IMR-90 (cell line): ENCODE measurements around the gene PPL.
"Not testable (repeated sequence)": the region's sequence is repeated elsewhere in the genome, so short reads cannot be mapped to it uniquely, and the experiment has no call there.

ENCODE experiments used
- CEBPB ChIP-seq: IDR thresholded peaks from 2 replicates; pipeline ENCODE4 v1.6.1; 2012; ENCODE audit warnings: low read depth, low read length, improper control_type of control experiment
- CHD1 ChIP-seq: IDR thresholded peaks from 2 replicates; pipeline ENCODE4 v1.6.1; 2012; ENCODE audit warnings: low read depth, low read length, improper control_type of control experiment
- FOS ChIP-seq: fragments of 150-350 bp; IDR thresholded peaks from 2 replicates; pipeline ENCODE4 v1.6.1; 2016; ENCODE audit warnings: low read depth, low read length
- MAZ ChIP-seq: IDR thresholded peaks from 2 replicates; pipeline ENCODE4 v1.6.1; 2012; ENCODE audit warnings: low read depth, mild to moderate bottlenecking, low read length, improper control_type of control experiment, moderate library complexity, borderline replicate concordance
- MXI1 ChIP-seq: IDR thresholded peaks from 2 replicates; pipeline ENCODE4 v1.6.1; 2012; ENCODE audit warnings: low read depth, mild to moderate bottlenecking, low read length, moderate library complexity, borderline replicate concordance
- NFE2L2 ChIP-seq: fragments of 150-350 bp; IDR thresholded peaks from 2 replicates; pipeline ENCODE4 v1.6.1; 2016; ENCODE audit warnings: low read depth, mild to moderate bottlenecking, low read length
- POLR2A ChIP-seq: IDR thresholded peaks from 2 replicates; pipeline ENCODE4 v1.6.1; 2012; ENCODE audit warnings: mild to moderate bottlenecking, low read depth, low read length
- RAD21 ChIP-seq: IDR thresholded peaks from 2 replicates; pipeline ENCODE4 v1.6.1; 2012; ENCODE audit warnings: low read length, improper control_type of control experiment
- RFX5 ChIP-seq: IDR thresholded peaks from 2 replicates; pipeline ENCODE4 v1.8.0; 2012; ENCODE audit warnings: low read depth, mild to moderate bottlenecking, low read length, moderate library complexity
- TF ChIP-seq, protein P1 (sequence below): conservative IDR thresholded peaks from 2 replicates; pipeline ENCODE4 v1.5.1; 2012; ENCODE audit warnings: mild to moderate bottlenecking, low read depth, low read length, improper control_type of control experiment
- TF ChIP-seq, protein P2 (sequence below): fragments of 150-350 bp; IDR thresholded peaks from 2 replicates; pipeline ENCODE4 v1.6.1; 2017; ENCODE audit warnings: mild to moderate bottlenecking, antibody characterized with exemption, low read length, low read depth
- TF ChIP-seq, protein P3 (sequence below): fragments of 150-350 bp; IDR thresholded peaks from 2 replicates; pipeline ENCODE4 v1.6.1; 2016; ENCODE audit warnings: low read depth, mild to moderate bottlenecking, low read length, moderate library complexity, borderline replicate concordance

DNA sequence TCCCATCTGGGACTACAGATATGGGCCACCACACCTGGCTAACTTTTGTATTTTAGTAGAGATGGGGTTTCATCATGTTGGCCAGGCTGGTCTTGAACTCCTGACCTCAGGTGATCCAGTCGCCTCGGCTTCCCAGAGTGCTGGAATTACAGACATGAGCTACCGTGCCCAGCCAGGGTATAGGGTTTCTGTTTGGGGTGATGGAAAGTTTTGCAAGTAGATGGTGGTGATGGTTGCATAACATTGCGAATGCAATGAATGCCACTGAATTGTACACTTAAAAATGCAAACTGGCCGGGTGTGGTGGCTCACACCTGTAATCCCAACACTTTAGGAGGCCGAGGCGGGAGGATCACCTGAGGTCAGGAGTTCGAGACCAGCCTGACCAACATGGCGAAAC lies 40.2 kb downstream of the PPL start:
- TF ChIP-seq, protein P1, sequence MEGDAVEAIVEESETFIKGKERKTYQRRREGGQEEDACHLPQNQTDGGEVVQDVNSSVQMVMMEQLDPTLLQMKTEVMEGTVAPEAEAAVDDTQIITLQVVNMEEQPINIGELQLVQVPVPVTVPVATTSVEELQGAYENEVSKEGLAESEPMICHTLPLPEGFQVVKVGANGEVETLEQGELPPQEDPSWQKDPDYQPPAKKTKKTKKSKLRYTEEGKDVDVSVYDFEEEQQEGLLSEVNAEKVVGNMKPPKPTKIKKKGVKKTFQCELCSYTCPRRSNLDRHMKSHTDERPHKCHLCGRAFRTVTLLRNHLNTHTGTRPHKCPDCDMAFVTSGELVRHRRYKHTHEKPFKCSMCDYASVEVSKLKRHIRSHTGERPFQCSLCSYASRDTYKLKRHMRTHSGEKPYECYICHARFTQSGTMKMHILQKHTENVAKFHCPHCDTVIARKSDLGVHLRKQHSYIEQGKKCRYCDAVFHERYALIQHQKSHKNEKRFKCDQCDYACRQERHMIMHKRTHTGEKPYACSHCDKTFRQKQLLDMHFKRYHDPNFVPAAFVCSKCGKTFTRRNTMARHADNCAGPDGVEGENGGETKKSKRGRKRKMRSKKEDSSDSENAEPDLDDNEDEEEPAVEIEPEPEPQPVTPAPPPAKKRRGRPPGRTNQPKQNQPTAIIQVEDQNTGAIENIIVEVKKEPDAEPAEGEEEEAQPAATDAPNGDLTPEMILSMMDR: not testable (repeated sequence)
- not testable (repeated sequence) for TF ChIP-seq MAZ, RAD21, NFE2L2, POLR2A, RFX5, CEBPB, MXI1, FOS, CHD1
- TF ChIP-seq, protein P2, sequence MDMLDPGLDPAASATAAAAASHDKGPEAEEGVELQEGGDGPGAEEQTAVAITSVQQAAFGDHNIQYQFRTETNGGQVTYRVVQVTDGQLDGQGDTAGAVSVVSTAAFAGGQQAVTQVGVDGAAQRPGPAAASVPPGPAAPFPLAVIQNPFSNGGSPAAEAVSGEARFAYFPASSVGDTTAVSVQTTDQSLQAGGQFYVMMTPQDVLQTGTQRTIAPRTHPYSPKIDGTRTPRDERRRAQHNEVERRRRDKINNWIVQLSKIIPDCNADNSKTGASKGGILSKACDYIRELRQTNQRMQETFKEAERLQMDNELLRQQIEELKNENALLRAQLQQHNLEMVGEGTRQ: not testable (repeated sequence)
- TF ChIP-seq, protein P3, sequence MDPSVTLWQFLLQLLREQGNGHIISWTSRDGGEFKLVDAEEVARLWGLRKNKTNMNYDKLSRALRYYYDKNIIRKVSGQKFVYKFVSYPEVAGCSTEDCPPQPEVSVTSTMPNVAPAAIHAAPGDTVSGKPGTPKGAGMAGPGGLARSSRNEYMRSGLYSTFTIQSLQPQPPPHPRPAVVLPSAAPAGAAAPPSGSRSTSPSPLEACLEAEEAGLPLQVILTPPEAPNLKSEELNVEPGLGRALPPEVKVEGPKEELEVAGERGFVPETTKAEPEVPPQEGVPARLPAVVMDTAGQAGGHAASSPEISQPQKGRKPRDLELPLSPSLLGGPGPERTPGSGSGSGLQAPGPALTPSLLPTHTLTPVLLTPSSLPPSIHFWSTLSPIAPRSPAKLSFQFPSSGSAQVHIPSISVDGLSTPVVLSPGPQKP: not testable (repeated sequence)
